Neural cell (in vitro differentiated cells): ENCODE results near the gene KCNQ1OT1. TPM values are rescaled to one million over a fixed set of nuclear protein-coding genes. Genes with fewer than 3 reads are reported as not detected.

Experiments
- H2AFZ ChIP-seq: fragments of 200-600, 300-800 bp; sonication (generic), shearing (Covaris generic); 2 replicates; pipeline ENCODE4 v1.6.0; 2014; ENCODE audit warnings: low read depth, mild to moderate bottlenecking, antibody characterized with exemption, low read length, moderate library complexity
- H3F3A ChIP-seq: fragments of 200-600 bp; shearing (Covaris generic); 2 replicates; pipeline ENCODE4 v1.6.1; 2016; ENCODE audit warnings: mild to moderate bottlenecking, moderate library complexity, mixed read lengths, antibody characterized with exemption, low read length; ENCODE audit not compliant: insufficient read depth, poor library complexity, severe bottlenecking
- H3K27ac ChIP-seq: fragments of 200-600, 300-800 bp; sonication (generic), shearing (Covaris generic); 2 replicates; pipeline ENCODE4 v1.5.1; 2014; ENCODE audit warnings: mild to moderate bottlenecking, low read length, moderate library complexity
- H3K27me3 ChIP-seq: fragments of 300-800, 200-600 bp; sonication (generic), shearing (Covaris generic); 2 replicates; pipeline ENCODE4 v1.6.0; 2014; ENCODE audit warnings: mild to moderate bottlenecking, low read depth, low read length, moderate library complexity; ENCODE audit not compliant: insufficient read depth
- H3K36me3 ChIP-seq: fragments of 300-800, 200-600 bp; sonication (generic), shearing (Covaris generic); 2 replicates; pipeline ENCODE4 v1.5.1; 2014; ENCODE audit warnings: mild to moderate bottlenecking, antibody characterized with exemption, low read length, moderate library complexity; ENCODE audit not compliant: insufficient read depth
- H3K4me2 ChIP-seq: fragments of 300-800, 200-600 bp; sonication (generic), shearing (Covaris generic); 2 replicates; pipeline ENCODE4 v1.6.0; 2014; ENCODE audit warnings: mild to moderate bottlenecking, low read length
- H3K4me3 ChIP-seq: fragments of 300-800, 200-600 bp; sonication (generic), shearing (Covaris generic); 2 replicates; pipeline ENCODE4 v1.5.1; 2014; ENCODE audit warnings: mild to moderate bottlenecking, low read length, moderate library complexity
- H3K79me2 ChIP-seq: fragments of 200-600 bp; shearing (Covaris generic); replicated peaks from 2 replicates; pipeline ENCODE4 v1.6.0; 2014; ENCODE audit warnings: mild to moderate bottlenecking, low read length, moderate library complexity; ENCODE audit not compliant: insufficient read depth
- H3K9ac ChIP-seq: fragments of 300-800, 200-600 bp; sonication (generic), shearing (Covaris generic); 2 replicates; pipeline ENCODE4 v1.6.1; 2016; ENCODE audit warnings: mild to moderate bottlenecking, low read length, mixed read lengths
- H3K9me2 ChIP-seq: fragments of 200-600 bp; shearing (Covaris generic); 2 replicates; pipeline ENCODE4 v1.6.1; 2016; ENCODE audit warnings: mild to moderate bottlenecking, low read length, mixed read lengths; ENCODE audit not compliant: insufficient read depth
- H3K9me3 ChIP-seq: fragments of 200-600, 300-800 bp; sonication (generic), shearing (Covaris generic); 2 replicates; pipeline ENCODE4 v1.6.1; 2016; ENCODE audit warnings: mild to moderate bottlenecking, mixed run types, low read length, moderate library complexity, mixed read lengths
- H4K20me1 ChIP-seq: fragments of 200-600 bp; shearing (Covaris generic); 2 replicates; pipeline ENCODE4 v1.6.1; 2016; ENCODE audit warnings: mild to moderate bottlenecking, mixed run types; ENCODE audit not compliant: insufficient read depth
- EP300 ChIP-seq: fragments of 450-650 bp; conservative IDR thresholded peaks from 2 replicates; pipeline ENCODE4 v1.6.1; 2014; ENCODE audit warnings: antibody characterized with exemption, mild to moderate bottlenecking, moderate library complexity; ENCODE audit not compliant: poor library complexity, severe bottlenecking
- POLR2AphosphoS5 ChIP-seq: IDR thresholded peaks from 2 replicates; pipeline ENCODE4 v1.6.1; 2012
- RAD21 ChIP-seq: fragments of 450-650 bp; conservative IDR thresholded peaks from 2 replicates; pipeline ENCODE4 v1.6.1; 2014; ENCODE audit warnings: antibody characterized with exemption, mild to moderate bottlenecking, moderate library complexity
- SMC3 ChIP-seq: fragments of 450-650 bp; conservative IDR thresholded peaks from 2 replicates; pipeline ENCODE4 v1.6.1; 2014; ENCODE audit warnings: antibody characterized with exemption, mild to moderate bottlenecking, moderate library complexity; ENCODE audit not compliant: poor library complexity
- TAF1 ChIP-seq: IDR thresholded peaks from 2 replicates; pipeline ENCODE4 v1.6.1; 2012; ENCODE audit warnings: low read depth
- polyA plus RNA-seq: library from polyadenylated mRNA; depleted of rRNA; stranded (reverse); fragments of >200 nt; gene quantifications from 2 replicates; pipeline ENCODE4 v1.2.3, GENCODE V29; 2014
- TF ChIP-seq, protein P1 (sequence below): fragments of 450-650 bp; IDR thresholded peaks from 2 replicates; pipeline ENCODE4 v1.5.1; 2014; ENCODE audit warnings: antibody characterized with exemption, mild to moderate bottlenecking, moderate library complexity; ENCODE audit not compliant: poor library complexity, severe bottlenecking
- TF ChIP-seq, protein P2 (sequence below): IDR thresholded peaks from 2 replicates; pipeline ENCODE4 v1.6.1; 2012; ENCODE audit warnings: borderline replicate concordance

The KCNQ1OT1 gene
- polyA plus RNA-seq, 1 donor from 2014 or later = 0.12 TPM

- Histone ChIP-seq H4K20me1 (no peaks in the 10 kb centered on the region), H3K79me2 (no peaks in the 10 kb centered on the region)
- TF ChIP-seq POLR2AphosphoS5 = no peak
- TF ChIP-seq SMC3 = no peak
These were observed 30.9 kb downstream of the KCNQ1OT1 start for GRCh38 chr11:2668876-2669275.

DNA sequence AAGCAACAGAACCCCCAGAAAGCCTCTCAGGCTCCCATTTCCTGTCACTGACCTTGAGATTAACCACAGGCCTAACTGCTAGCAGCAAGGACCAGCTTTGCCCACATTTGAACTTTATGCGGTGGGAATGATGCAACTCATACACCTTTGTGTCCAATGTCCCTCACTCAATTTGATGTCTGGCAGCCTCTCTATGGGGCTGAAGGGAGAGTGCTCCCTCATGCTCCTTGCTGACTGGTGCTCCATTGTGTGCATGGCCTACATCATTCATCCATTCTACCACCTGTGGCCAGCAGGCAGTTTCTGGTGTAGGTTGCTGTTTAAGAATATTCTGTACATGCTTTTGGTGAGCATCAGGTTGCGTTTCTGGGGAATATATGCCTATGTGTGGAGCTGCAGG, 31.9 kb downstream of the KCNQ1OT1 start:
- no peak overlapping the region for H3K4me3 ChIP-seq

More at GRCh38 chr11:2668876-2669275, 30.9 kb downstream of the KCNQ1OT1 start:
- H3K9ac ChIP-seq = no peak overlapping the region
- no peaks in the 10 kb centered on the region for H3K9me3 ChIP-seq
- H3K9me2 ChIP-seq = no peaks in the 10 kb centered on the region
- no peak overlapping the region for H3K27ac ChIP-seq
- H3K27me3 ChIP-seq = no peaks in the 10 kb centered on the region
- no peaks in the 10 kb centered on the region for H3F3A ChIP-seq
- H3K36me3 ChIP-seq = no peaks in the 10 kb centered on the region
- H2AFZ ChIP-seq = no peak overlapping the region
- H3K4me3 ChIP-seq = no peak overlapping the region
- no peak overlapping the region for H3K4me2 ChIP-seq

More for the DNA sequence above, 31.9 kb downstream of the KCNQ1OT1 start:
- Histone ChIP-seq H4K20me1 (no peaks in the 10 kb centered on the region), H3K79me2 (no peaks in the 10 kb centered on the region), H3K9me3 (no peaks in the 10 kb centered on the region), H3K9me2 (no peaks in the 10 kb centered on the region), H3K36me3 (no peaks in the 10 kb centered on the region), H3K27me3 (no peaks in the 10 kb centered on the region), H3K27ac (no peak overlapping the region), H3K9ac (no peak overlapping the region), H3F3A (no peaks in the 10 kb centered on the region), H3K4me2 (no peak overlapping the region), H2AFZ (no peak overlapping the region)
- TF ChIP-seq POLR2AphosphoS5 = no peak
- no peak for TF ChIP-seq SMC3
- TF ChIP-seq EP300 = no peak
- TF ChIP-seq, protein P1, sequence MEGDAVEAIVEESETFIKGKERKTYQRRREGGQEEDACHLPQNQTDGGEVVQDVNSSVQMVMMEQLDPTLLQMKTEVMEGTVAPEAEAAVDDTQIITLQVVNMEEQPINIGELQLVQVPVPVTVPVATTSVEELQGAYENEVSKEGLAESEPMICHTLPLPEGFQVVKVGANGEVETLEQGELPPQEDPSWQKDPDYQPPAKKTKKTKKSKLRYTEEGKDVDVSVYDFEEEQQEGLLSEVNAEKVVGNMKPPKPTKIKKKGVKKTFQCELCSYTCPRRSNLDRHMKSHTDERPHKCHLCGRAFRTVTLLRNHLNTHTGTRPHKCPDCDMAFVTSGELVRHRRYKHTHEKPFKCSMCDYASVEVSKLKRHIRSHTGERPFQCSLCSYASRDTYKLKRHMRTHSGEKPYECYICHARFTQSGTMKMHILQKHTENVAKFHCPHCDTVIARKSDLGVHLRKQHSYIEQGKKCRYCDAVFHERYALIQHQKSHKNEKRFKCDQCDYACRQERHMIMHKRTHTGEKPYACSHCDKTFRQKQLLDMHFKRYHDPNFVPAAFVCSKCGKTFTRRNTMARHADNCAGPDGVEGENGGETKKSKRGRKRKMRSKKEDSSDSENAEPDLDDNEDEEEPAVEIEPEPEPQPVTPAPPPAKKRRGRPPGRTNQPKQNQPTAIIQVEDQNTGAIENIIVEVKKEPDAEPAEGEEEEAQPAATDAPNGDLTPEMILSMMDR = no peak
- TF ChIP-seq TAF1 = no peak
- TF ChIP-seq, protein P2, sequence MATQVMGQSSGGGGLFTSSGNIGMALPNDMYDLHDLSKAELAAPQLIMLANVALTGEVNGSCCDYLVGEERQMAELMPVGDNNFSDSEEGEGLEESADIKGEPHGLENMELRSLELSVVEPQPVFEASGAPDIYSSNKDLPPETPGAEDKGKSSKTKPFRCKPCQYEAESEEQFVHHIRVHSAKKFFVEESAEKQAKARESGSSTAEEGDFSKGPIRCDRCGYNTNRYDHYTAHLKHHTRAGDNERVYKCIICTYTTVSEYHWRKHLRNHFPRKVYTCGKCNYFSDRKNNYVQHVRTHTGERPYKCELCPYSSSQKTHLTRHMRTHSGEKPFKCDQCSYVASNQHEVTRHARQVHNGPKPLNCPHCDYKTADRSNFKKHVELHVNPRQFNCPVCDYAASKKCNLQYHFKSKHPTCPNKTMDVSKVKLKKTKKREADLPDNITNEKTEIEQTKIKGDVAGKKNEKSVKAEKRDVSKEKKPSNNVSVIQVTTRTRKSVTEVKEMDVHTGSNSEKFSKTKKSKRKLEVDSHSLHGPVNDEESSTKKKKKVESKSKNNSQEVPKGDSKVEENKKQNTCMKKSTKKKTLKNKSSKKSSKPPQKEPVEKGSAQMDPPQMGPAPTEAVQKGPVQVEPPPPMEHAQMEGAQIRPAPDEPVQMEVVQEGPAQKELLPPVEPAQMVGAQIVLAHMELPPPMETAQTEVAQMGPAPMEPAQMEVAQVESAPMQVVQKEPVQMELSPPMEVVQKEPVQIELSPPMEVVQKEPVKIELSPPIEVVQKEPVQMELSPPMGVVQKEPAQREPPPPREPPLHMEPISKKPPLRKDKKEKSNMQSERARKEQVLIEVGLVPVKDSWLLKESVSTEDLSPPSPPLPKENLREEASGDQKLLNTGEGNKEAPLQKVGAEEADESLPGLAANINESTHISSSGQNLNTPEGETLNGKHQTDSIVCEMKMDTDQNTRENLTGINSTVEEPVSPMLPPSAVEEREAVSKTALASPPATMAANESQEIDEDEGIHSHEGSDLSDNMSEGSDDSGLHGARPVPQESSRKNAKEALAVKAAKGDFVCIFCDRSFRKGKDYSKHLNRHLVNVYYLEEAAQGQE = no peak
- TF ChIP-seq RAD21 = no peak
